ENCODE results near the gene INPP4B.

GRCh38 chr4:142242156-142242555 is 603.9 kb downstream of the INPP4B start:
- no peak for TF ChIP-seq CTCF (IDR thresholded peaks at IDR 0.05)
- no peak for TF ChIP-seq POLR2A (IDR thresholded peaks at IDR 0.05)

Measured in testis (tissue), 2 donors.